GM12891 (cell line): ENCODE results near the gene CSGALNACT2.

Experiments
- PAX5 ChIP-seq: IDR thresholded peaks from 2 replicates; pipeline ENCODE4 v1.6.1; 2011; ENCODE audit warnings: low read length, moderate library complexity, mild to moderate bottlenecking; ENCODE audit not compliant: insufficient read depth, severe bottlenecking
- POLR2A ChIP-seq: IDR thresholded peaks from 2 replicates; pipeline ENCODE4 v1.6.1; 2011; ENCODE audit warnings: low read depth, low read length, control low read depth
- POLR2AphosphoS5 ChIP-seq: IDR thresholded peaks from 2 replicates; pipeline ENCODE4 v1.6.1; 2011; ENCODE audit warnings: low read depth, low read length, control low read depth
- TAF1 ChIP-seq: IDR thresholded peaks from 2 replicates; pipeline ENCODE4 v1.6.1; 2011; ENCODE audit warnings: low read depth, low read length, control low read depth

DNA sequence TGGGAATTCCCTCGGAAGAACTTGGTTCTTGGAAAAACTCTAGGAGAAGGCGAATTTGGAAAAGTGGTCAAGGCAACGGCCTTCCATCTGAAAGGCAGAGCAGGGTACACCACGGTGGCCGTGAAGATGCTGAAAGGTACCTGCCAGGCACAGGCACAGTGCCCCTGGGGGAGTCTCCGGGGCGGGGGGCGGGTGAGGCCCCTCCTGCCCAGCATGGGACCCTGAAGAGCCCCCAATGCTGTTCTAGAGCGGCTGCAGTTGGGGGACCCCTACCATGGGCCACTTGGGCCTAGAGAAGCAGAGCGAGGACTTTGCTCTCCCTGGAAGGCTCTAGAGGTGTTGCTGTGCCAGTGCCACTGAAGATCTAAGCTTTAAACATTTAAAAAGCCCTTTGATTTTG is 21.6 kb upstream of the CSGALNACT2 start:
- no peak for TF ChIP-seq POLR2AphosphoS5
- TF ChIP-seq TAF1, result no peak
- TF ChIP-seq POLR2A, result no peak
- no peak for TF ChIP-seq PAX5
